BE2C (cell line): Measurements from ENCODE around the gene NR3C2.
A peak's percentile ranks its signal among the peaks of the same experiment; 100 is the strongest.

Source experiments
- DNase-seq: peaks from one replicate; pipeline ENCODE4 v3.0.0-alpha.2; 2020
- H3K27me3 ChIP-seq: fragments of 250-450 bp; sonication (Bioruptor Pico); 2 replicates; pipeline ENCODE4 v1.5.1; 2020; ENCODE audit warnings: mild to moderate bottlenecking
- H3K36me3 ChIP-seq: fragments of 250-450 bp; sonication (Bioruptor Pico); 2 replicates; pipeline ENCODE4 v1.5.1; 2020; ENCODE audit warnings: mild to moderate bottlenecking
- H3K4me1 ChIP-seq: fragments of 250-450 bp; sonication (Bioruptor Pico); 2 replicates; pipeline ENCODE4 v1.5.1; 2020
- H3K4me3 ChIP-seq: 2 replicates; pipeline ENCODE4 v1.5.1; 2011; ENCODE audit warnings: low read depth, low read length
- H3K9me3 ChIP-seq: fragments of 250-450 bp; sonication (Bioruptor Pico); 2 replicates; pipeline ENCODE4 v1.5.1; 2020
- TF ChIP-seq, protein P1 (sequence below): IDR thresholded peaks from 2 replicates; pipeline ENCODE4 v1.5.1; 2012; ENCODE audit warnings: mild to moderate bottlenecking, low read depth, low read length

The NR3C2 gene

GRCh38 chr4:148287111-148287510 is 155.1 kb downstream of the NR3C2 start:
- Histone ChIP-seq H3K4me1 (peaks cover 44% of the 10 kb centered on the region), H3K4me3 (no peak overlapping the region; the same call in 1 of the 2 replicates), H3K27me3 (no peaks in the 10 kb centered on the region), H3K9me3 (no peaks in the 10 kb centered on the region), H3K36me3 (no peaks in the 10 kb centered on the region)
- peak; percentile 33 for DNase-seq
- TF ChIP-seq, protein P1, sequence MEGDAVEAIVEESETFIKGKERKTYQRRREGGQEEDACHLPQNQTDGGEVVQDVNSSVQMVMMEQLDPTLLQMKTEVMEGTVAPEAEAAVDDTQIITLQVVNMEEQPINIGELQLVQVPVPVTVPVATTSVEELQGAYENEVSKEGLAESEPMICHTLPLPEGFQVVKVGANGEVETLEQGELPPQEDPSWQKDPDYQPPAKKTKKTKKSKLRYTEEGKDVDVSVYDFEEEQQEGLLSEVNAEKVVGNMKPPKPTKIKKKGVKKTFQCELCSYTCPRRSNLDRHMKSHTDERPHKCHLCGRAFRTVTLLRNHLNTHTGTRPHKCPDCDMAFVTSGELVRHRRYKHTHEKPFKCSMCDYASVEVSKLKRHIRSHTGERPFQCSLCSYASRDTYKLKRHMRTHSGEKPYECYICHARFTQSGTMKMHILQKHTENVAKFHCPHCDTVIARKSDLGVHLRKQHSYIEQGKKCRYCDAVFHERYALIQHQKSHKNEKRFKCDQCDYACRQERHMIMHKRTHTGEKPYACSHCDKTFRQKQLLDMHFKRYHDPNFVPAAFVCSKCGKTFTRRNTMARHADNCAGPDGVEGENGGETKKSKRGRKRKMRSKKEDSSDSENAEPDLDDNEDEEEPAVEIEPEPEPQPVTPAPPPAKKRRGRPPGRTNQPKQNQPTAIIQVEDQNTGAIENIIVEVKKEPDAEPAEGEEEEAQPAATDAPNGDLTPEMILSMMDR, result no peak

DNA sequence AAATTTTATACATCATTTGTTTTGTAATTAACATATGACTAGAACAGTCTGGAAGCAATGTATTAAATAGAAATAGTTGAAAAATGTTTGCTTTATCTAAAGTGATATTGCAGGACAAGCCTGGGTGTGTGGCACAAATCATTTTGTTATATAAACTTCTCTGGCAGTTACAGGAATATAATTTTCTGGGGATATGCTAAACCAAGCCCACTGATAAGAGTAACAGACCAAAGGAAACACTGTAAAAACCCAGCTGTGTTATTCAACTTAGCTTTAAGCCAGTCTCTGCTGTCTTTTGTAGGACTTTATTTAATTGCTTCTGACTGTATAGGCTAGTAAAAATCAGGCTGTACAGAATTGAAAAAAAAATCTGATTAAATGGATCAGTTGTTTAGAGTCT is 156.2 kb downstream of the NR3C2 start:
- Histone ChIP-seq H3K9me3 (no peaks in the 10 kb centered on the region), H3K36me3 (no peaks in the 10 kb centered on the region), H3K4me3 (no peak overlapping the region), H3K4me1 (peaks cover 44% of the 10 kb centered on the region), H3K27me3 (no peaks in the 10 kb centered on the region)
- DNase-seq, result no peak
- TF ChIP-seq, protein P1, result no peak

GRCh38 chr4:148283665-148284064 is 158.5 kb downstream of the NR3C2 start:
- H3K36me3 ChIP-seq, result no peaks in the 10 kb centered on the region
- H3K4me3 ChIP-seq, result no peak overlapping the region
- no peaks in the 10 kb centered on the region for H3K27me3 ChIP-seq
- no peaks in the 10 kb centered on the region for H3K9me3 ChIP-seq
- TF ChIP-seq, protein P1, result no peak
- H3K4me1 ChIP-seq, result peaks cover 26% of the 10 kb centered on the region
- DNase-seq, result no peak

- H3K4me1 ChIP-seq, result peaks cover 3% of the 10 kb centered on the region
- TF ChIP-seq, protein P1, result no peak
- no peaks in the 10 kb centered on the region for H3K9me3 ChIP-seq
- H3K27me3 ChIP-seq, result no peaks in the 10 kb centered on the region
- H3K4me3 ChIP-seq, result no peak overlapping the region
- no peaks in the 10 kb centered on the region for H3K36me3 ChIP-seq
- DNase-seq, result no peak
Measured at GRCh38 chr4:148278310-148278709, 163.9 kb downstream of the NR3C2 start.

- Histone ChIP-seq H3K4me3 (no peak overlapping the region), H3K36me3 (no peaks in the 10 kb centered on the region), H3K27me3 (no peaks in the 10 kb centered on the region), H3K9me3 (no peaks in the 10 kb centered on the region), H3K4me1 (peaks cover 3% of the 10 kb centered on the region)
- DNase-seq, result no peak
- TF ChIP-seq, protein P1, result no peak
Measured at GRCh38 chr4:148275266-148275665, 166.9 kb downstream of the NR3C2 start.

- H3K4me3 ChIP-seq, result peak overlapping the region; percentile 12
- H3K9me3 ChIP-seq, result no peaks in the 10 kb centered on the region
- peaks cover 3% of the 10 kb centered on the region for H3K4me1 ChIP-seq
- H3K36me3 ChIP-seq, result no peaks in the 10 kb centered on the region
- TF ChIP-seq, protein P1, result no peak
- peak; percentile 54 for DNase-seq
- H3K27me3 ChIP-seq, result no peaks in the 10 kb centered on the region
Measured at GRCh38 chr4:148273501-148273986, 168.7 kb downstream of the NR3C2 start.
